ENCODE measurements around the gene RIF1. TPM values are rescaled to one million over a fixed set of nuclear protein-coding genes. Genes with fewer than 3 reads are reported as not detected.

The RIF1 gene, protein sequence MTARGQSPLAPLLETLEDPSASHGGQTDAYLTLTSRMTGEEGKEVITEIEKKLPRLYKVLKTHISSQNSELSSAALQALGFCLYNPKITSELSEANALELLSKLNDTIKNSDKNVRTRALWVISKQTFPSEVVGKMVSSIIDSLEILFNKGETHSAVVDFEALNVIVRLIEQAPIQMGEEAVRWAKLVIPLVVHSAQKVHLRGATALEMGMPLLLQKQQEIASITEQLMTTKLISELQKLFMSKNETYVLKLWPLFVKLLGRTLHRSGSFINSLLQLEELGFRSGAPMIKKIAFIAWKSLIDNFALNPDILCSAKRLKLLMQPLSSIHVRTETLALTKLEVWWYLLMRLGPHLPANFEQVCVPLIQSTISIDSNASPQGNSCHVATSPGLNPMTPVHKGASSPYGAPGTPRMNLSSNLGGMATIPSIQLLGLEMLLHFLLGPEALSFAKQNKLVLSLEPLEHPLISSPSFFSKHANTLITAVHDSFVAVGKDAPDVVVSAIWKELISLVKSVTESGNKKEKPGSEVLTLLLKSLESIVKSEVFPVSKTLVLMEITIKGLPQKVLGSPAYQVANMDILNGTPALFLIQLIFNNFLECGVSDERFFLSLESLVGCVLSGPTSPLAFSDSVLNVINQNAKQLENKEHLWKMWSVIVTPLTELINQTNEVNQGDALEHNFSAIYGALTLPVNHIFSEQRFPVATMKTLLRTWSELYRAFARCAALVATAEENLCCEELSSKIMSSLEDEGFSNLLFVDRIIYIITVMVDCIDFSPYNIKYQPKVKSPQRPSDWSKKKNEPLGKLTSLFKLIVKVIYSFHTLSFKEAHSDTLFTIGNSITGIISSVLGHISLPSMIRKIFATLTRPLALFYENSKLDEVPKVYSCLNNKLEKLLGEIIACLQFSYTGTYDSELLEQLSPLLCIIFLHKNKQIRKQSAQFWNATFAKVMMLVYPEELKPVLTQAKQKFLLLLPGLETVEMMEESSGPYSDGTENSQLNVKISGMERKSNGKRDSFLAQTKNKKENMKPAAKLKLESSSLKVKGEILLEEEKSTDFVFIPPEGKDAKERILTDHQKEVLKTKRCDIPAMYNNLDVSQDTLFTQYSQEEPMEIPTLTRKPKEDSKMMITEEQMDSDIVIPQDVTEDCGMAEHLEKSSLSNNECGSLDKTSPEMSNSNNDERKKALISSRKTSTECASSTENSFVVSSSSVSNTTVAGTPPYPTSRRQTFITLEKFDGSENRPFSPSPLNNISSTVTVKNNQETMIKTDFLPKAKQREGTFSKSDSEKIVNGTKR (N-terminal part only)
- 10 to 100 TPM; 37.0 to 52.0 (median 39.3) TPM for total RNA-seq
- 69.3 TPM for total RNA-seq (2013)

DNA sequence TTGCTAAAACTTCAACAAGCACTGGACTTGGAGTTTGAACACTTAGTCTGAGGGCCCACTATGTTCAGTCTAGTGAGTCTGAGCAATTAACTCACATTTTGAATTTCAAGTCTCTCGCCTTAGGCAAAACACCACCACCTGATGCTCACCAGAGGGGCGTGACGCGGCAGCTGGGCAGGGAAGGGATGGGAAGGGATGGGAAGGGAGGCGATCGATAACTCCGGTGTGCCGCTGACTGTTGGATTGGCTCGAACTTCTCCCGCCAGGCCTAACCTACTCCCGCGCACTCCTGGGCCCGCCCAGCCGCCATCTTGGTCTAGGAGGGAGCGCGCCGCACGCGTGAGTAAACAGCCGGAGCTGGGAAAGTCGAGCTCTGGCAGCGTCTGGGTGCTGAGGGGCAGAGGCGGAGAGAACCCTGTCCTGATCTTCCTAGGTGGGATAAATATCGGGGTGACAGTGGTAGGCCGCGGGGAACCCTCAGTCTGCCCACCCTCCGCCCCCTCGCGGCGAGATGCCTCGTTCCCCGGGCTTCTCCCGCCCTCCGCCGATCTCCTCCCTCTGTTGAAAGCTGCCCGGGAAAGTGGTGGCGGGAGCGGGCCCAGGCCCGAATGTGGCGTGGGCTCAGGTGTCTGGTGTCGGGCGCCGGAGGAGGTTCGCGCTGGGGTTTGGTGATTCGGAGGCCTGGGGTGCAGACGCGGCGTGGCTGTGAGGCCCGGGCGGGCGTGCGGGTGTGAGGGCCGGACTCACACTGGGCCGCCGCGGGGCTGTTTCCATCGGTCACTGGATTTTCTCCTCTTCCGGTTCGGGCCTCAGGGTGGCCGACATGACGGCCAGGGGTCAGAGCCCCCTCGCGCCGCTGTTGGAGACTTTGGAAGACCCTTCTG, at the start of gene RIF1:
Gene RIF1, plus strand, starts transcription at position 302 of the 884 bp plus-strand sequence. Its CDS starts 522 bp downstream, at position 824.
- Histone ChIP-seq H3K9me3 (ENCODE audit: control insufficient read depth, insufficient read depth, low read length) (no peaks in the 10 kb centered on the region), H3K4me3 (ENCODE audit: low read length) (peak within 1 kb of the TSS; percentile 77), H3K27ac (ENCODE audit: low read length) (peak within 1 kb of the TSS; percentile 80), H3K27me3 (ENCODE audit: control insufficient read depth, insufficient read depth, low read length) (no peaks in the 10 kb centered on the region), H3K36me3 (ENCODE audit: control insufficient read depth, insufficient read depth, low read length) (peaks cover 11% of the 10 kb centered on the region), H3K4me1 (ENCODE audit: control insufficient read depth, insufficient read depth, low read length) (peaks cover 13% of the 10 kb centered on the region)
- Mint-ChIP-seq H3K4me3 (peak within 1 kb of the TSS; percentile 95), H3K36me3 (no peaks in the 10 kb centered on the region), H3K27ac (peak within 1 kb of the TSS; percentile 85 to 98), H3K27me3 (ENCODE audit: low read depth in 2 of 2) (peaks cover 0 to 3% of the 10 kb centered on the region in 2 donors), H3K9me3 (no peaks in the 10 kb centered on the region), H3K4me1 (peaks cover 20 to 22% of the 10 kb centered on the region in 2 donors)
- DNase-seq (peak; percentile 59 to 84), ATAC-seq (peak; percentile 90 to 95 (median 92))
- intact Hi-C loops (cut with micrococcal nuclease) = loop anchor here (1.0 to 10.0 kb wide), 3 partner anchors 120 to 1825 kb away; partner anchors contain the start of genes MMADHC and RBM43
- under 1% methylated on average over 64 of the region's 65 CpGs for WGBS (ENCODE audit: insufficient coverage)
- TF ChIP-seq, protein P1, sequence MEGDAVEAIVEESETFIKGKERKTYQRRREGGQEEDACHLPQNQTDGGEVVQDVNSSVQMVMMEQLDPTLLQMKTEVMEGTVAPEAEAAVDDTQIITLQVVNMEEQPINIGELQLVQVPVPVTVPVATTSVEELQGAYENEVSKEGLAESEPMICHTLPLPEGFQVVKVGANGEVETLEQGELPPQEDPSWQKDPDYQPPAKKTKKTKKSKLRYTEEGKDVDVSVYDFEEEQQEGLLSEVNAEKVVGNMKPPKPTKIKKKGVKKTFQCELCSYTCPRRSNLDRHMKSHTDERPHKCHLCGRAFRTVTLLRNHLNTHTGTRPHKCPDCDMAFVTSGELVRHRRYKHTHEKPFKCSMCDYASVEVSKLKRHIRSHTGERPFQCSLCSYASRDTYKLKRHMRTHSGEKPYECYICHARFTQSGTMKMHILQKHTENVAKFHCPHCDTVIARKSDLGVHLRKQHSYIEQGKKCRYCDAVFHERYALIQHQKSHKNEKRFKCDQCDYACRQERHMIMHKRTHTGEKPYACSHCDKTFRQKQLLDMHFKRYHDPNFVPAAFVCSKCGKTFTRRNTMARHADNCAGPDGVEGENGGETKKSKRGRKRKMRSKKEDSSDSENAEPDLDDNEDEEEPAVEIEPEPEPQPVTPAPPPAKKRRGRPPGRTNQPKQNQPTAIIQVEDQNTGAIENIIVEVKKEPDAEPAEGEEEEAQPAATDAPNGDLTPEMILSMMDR (IDR thresholded peaks at IDR 0.05) = peak; percentile 70

DNA sequence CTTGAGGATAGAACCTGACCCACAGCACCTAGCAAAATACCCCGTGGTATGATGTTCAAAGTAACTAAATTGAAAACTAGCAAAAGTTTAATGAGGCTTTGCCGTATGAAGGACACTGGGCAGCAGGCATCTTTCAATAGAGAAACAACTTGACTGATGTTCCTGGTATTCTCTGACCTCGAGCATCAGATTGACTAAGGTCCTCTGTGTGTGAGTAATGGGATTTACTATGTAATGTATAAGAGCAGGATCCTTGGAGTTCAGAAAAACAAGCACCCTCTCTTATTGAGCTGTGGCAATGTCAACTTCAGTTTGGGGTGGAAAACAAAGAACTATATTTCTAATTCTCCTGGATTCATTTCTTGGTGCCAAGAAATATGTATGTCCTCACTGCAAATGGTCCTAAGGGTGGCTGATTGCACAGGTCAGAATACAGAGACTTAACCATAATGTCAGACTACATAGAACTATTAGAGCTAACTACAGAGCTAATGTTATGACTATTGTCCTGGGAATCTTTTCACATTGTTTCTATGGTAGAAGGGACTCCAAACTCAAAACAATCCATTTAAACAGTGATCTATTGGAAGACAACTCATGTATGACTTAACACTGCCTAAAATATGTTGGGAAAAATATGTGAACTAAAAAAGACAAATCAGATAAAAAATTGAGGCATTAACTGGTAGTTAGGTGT, 47.9 kb upstream of the RIF1 start:
- 80% methylated on average over 3 of the region's 3 CpGs for WGBS (ENCODE audit: insufficient coverage)
- intact Hi-C loops (cut with micrococcal nuclease) = no loop called here
- H3K4me1 Mint-ChIP-seq = no peaks in the 10 kb centered on the region
- no peaks in the 10 kb centered on the region for H3K36me3 ChIP-seq (ENCODE audit: control insufficient read depth, insufficient read depth, low read length)
- ATAC-seq (no peak), DNase-seq (no peak)
- no peaks in the 10 kb centered on the region for H3K27me3 ChIP-seq (ENCODE audit: control insufficient read depth, insufficient read depth, low read length)
- peaks cover 8 to 11% of the 10 kb centered on the region in 2 donors for H3K27me3 Mint-ChIP-seq (ENCODE audit: low read depth in 2 of 2)
- TF ChIP-seq, protein P1 (IDR thresholded peaks at IDR 0.05) = no peak
- H3K27ac ChIP-seq (ENCODE audit: low read length) = no peak overlapping the region
- no peak overlapping the region for H3K4me3 ChIP-seq (ENCODE audit: low read length)
- no peaks in the 10 kb centered on the region for H3K4me1 ChIP-seq (ENCODE audit: control insufficient read depth, insufficient read depth, low read length)
- H3K4me3 Mint-ChIP-seq = no peak overlapping the region
- no peaks in the 10 kb centered on the region for H3K9me3 ChIP-seq (ENCODE audit: control insufficient read depth, insufficient read depth, low read length)
- H3K27ac Mint-ChIP-seq = no peak overlapping the region
- H3K9me3 Mint-ChIP-seq = no peaks in the 10 kb centered on the region
- no peaks in the 10 kb centered on the region for H3K36me3 Mint-ChIP-seq

DNA sequence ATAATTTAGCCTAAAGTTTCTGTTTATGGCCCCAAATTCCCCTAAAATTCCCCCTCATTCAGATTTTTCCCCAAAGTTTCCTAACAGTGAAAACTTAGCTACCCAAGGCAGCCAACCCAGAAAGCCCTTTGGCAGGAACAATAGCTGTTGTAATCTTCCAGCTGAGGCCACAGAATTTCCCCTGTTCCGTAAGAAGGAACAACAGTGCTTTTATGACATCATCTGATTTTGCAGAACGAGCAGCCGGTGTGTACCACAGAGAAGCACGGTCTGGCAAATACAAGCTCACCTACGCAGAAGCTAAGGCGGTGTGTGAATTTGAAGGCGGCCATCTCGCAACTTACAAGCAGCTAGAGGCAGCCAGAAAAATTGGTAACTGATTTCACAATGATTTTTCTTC, 46.0 kb upstream of the RIF1 start:
- Histone ChIP-seq H3K27me3 (ENCODE audit: control insufficient read depth, insufficient read depth, low read length) (no peaks in the 10 kb centered on the region), H3K36me3 (ENCODE audit: control insufficient read depth, insufficient read depth, low read length) (no peaks in the 10 kb centered on the region), H3K27ac (ENCODE audit: low read length) (no peak overlapping the region), H3K4me3 (ENCODE audit: low read length) (no peak overlapping the region), H3K9me3 (ENCODE audit: control insufficient read depth, insufficient read depth, low read length) (no peaks in the 10 kb centered on the region), H3K4me1 (ENCODE audit: control insufficient read depth, insufficient read depth, low read length) (no peaks in the 10 kb centered on the region)
- H3K36me3 Mint-ChIP-seq = no peaks in the 10 kb centered on the region
- ATAC-seq = peak in 1 of 3 donors; percentile 71
- WGBS (ENCODE audit: insufficient coverage) = 52% methylated on average over 8 of the region's 8 CpGs
- H3K27me3 Mint-ChIP-seq (ENCODE audit: low read depth in 2 of 2) = peaks cover 3 to 10% of the 10 kb centered on the region in 2 donors
- H3K27ac Mint-ChIP-seq = no peak overlapping the region
- TF ChIP-seq, protein P1 (IDR thresholded peaks at IDR 0.05) = no peak
- no peaks in the 10 kb centered on the region for H3K9me3 Mint-ChIP-seq
- intact Hi-C loops (cut with micrococcal nuclease) = no loop called here
- peak in 1 of 2 donors; percentile 7 for DNase-seq
- no peaks in the 10 kb centered on the region for H3K4me1 Mint-ChIP-seq
- H3K4me3 Mint-ChIP-seq = no peak overlapping the region

Measured in natural killer cell (primary cell).